Measurements from ENCODE around the gene MFAP4.

- TF ChIP-seq CTCF (IDR thresholded peaks at IDR 0.05; ENCODE audit: insufficient read depth, low read length) (no peak), REST (IDR thresholded peaks at IDR 0.05; ENCODE audit: insufficient replicate concordance, low read depth) (no peak), POLR2AphosphoS5 (IDR thresholded peaks at IDR 0.05; ENCODE audit: low read depth) (no peak), GABPA (IDR thresholded peaks at IDR 0.05; ENCODE audit: low read depth) (no peak)
These were observed 27.1 kb downstream of the MFAP4 start for GRCh38 chr17:19359856-19360255.
